SK-N-SH (cell line): ENCODE measurements around the gene HNRNPAB. TPM values are rescaled to one million over a fixed set of nuclear protein-coding genes. Genes with fewer than 3 reads are reported as not detected.
A peak's percentile ranks its signal among the peaks of the same experiment; 100 is the strongest.

ENCODE experiments used
- CTCF ChIA-PET: fragments of 300-600, 350-600 bp; formaldehyde crosslinking; extraction: SDS; loops from one replicate; lab custom pipeline; 2021; lab: Yijun Ruan, JAX
- POLR2A ChIA-PET: fragments of 350-600 bp; sonication (Branson Sonifier 250); formaldehyde crosslinking; extraction: SDS; loops from one replicate; lab custom pipeline; 2020; ENCODE audit warnings: antibody characterized with exemption, inconsistent platforms; lab: Yijun Ruan, JAX
- DNase-seq: peaks from one replicate; pipeline ENCODE4 v3.0.0; 2012
- H2AFZ ChIP-seq: fragments of 200-600 bp; sonication (generic); 2 replicates; pipeline ENCODE4 v1.8.1; 2016; ENCODE audit warnings: antibody characterized with exemption, mild to moderate bottlenecking, low read depth
- H3F3A ChIP-seq: fragments of 200-600 bp; sonication (generic); replicated peaks from 2 replicates; pipeline ENCODE3; 2016; ENCODE audit warnings: antibody characterized with exemption, mild to moderate bottlenecking; ENCODE audit not compliant: insufficient read depth
- H3K27ac ChIP-seq, 2 experiments: fragments of 200-500 bp in 1 of 2; fragments of 200-600 bp in 1 of 2; sonication (Bioruptor generic) in 1 of 2; sonication (generic), shearing (Covaris generic) in 1 of 2; 2 replicates each; pipeline versions ENCODE4 v1.5.1 to v1.6.1; 2014 to 2016; ENCODE audit warnings: low read depth in 2 of 2, inconsistent platforms in 1 of 2, low read length in 1 of 2, mild to moderate bottlenecking in 1 of 2, mixed read lengths in 1 of 2
- H3K27me3 ChIP-seq: fragments of 200-600 bp; sonication (generic), shearing (Covaris generic); 2 replicates; pipeline ENCODE4 v1.6.1; 2016; ENCODE audit warnings: mixed run types; ENCODE audit not compliant: insufficient read depth
- H3K36me3 ChIP-seq, 2 experiments: fragments of 200-500 bp in 1 of 2; fragments of 200-600 bp in 1 of 2; sonication (Bioruptor generic) in 1 of 2; sonication (generic) in 1 of 2; replicated peaks in 1 of 2; 2 replicates each; pipeline versions ENCODE3 to v1.5.1; 2014 to 2016; ENCODE audit warnings: low read length in 1 of 2, mild to moderate bottlenecking in 1 of 2; ENCODE audit not compliant: insufficient read depth in 2 of 2, control insufficient read depth in 1 of 2
- H3K4me1 ChIP-seq, 2 experiments: fragments of 200-500 bp in 1 of 2; fragments of 200-600 bp in 1 of 2; sonication (Bioruptor generic) in 1 of 2; sonication (generic), shearing (Covaris generic) in 1 of 2; 2 replicates each; pipeline versions ENCODE4 v1.5.1 to v1.6.1; 2014 to 2016; ENCODE audit warnings: low read depth in 1 of 2, low read length in 1 of 2, mixed run types in 1 of 2; ENCODE audit not compliant: insufficient read depth in 2 of 2, control insufficient read depth in 1 of 2
- H3K4me2 ChIP-seq: fragments of 200-600 bp; sonication (generic), shearing (Covaris generic); 2 replicates; pipeline ENCODE4 v1.6.1; 2017; ENCODE audit warnings: mixed run types
- H3K4me3 ChIP-seq, 2 experiments: fragments of 200-500 bp in 1 of 2; fragments of 200-600 bp in 1 of 2; sonication (Bioruptor generic) in 1 of 2; sonication (generic), shearing (Covaris generic) in 1 of 2; 2 replicates each; pipeline versions ENCODE4 v1.5.1 to v1.8.1; 2014 to 2016; ENCODE audit warnings: low read depth in 2 of 2, inconsistent platforms in 1 of 2, low read length in 1 of 2, mild to moderate bottlenecking in 1 of 2, mixed read lengths in 1 of 2, moderate library complexity in 1 of 2
- H3K79me2 ChIP-seq: fragments of 200-600 bp; sonication (generic); 2 replicates; pipeline ENCODE4 v1.8.1; 2017; ENCODE audit warnings: mild to moderate bottlenecking; ENCODE audit not compliant: insufficient read depth
- H3K9ac ChIP-seq: fragments of 200-600 bp; sonication (generic); 2 replicates; pipeline ENCODE4 v1.6.1; 2017; ENCODE audit warnings: mixed run types
- H3K9me2 ChIP-seq: fragments of 200-600 bp; sonication (generic); 2 replicates; pipeline ENCODE4 v1.6.1; 2017; ENCODE audit warnings: mixed run types
- H3K9me3 ChIP-seq: fragments of 200-600 bp; sonication (generic); 2 replicates; pipeline ENCODE4 v1.6.1; 2017; ENCODE audit warnings: mixed run types, mild to moderate bottlenecking, moderate library complexity
- H4K20me1 ChIP-seq: fragments of 200-600 bp; sonication (generic); 2 replicates; pipeline ENCODE4 v1.6.1; 2017; ENCODE audit warnings: mild to moderate bottlenecking, mixed run types; ENCODE audit not compliant: insufficient read depth
- CHD2 ChIP-seq: fragments of 150-350 bp; IDR thresholded peaks from 2 replicates; pipeline ENCODE4 v1.6.1; 2018; ENCODE audit warnings: low read length; ENCODE audit not compliant: partially characterized antibody
- CTCF ChIP-seq: fragments of 200-600 bp; sonication (generic); IDR thresholded peaks from 2 replicates; pipeline ENCODE4 v1.6.1; 2017; ENCODE audit warnings: antibody characterized with exemption, mild to moderate bottlenecking, moderate library complexity
- ELF1 ChIP-seq: IDR thresholded peaks from 2 replicates; pipeline ENCODE4 v1.4.0; 2012
- FOXJ3 ChIP-seq: sonication (generic); formaldehyde crosslinking; IDR thresholded peaks from 2 replicates; pipeline ENCODE4 v1.5.1; 2020; ENCODE audit warnings: mild to moderate bottlenecking, missing genetic modification reagents
- FOXM1 ChIP-seq: IDR thresholded peaks from 2 replicates; pipeline ENCODE4 v1.4.0; 2012; ENCODE audit warnings: low read depth, mild to moderate bottlenecking
- GABPA ChIP-seq: IDR thresholded peaks from 2 replicates; pipeline ENCODE4 v1.4.0; 2012; ENCODE audit warnings: low read depth, mild to moderate bottlenecking
- IRF3 ChIP-seq: fragments of 150-350 bp; IDR thresholded peaks from 2 replicates; pipeline ENCODE4 v1.6.1; 2016; ENCODE audit warnings: mild to moderate bottlenecking, low read depth, low read length
- MAX ChIP-seq: IDR thresholded peaks from 2 replicates; pipeline ENCODE4 v1.4.0; 2012; ENCODE audit warnings: low read depth
- MXI1 ChIP-seq: IDR thresholded peaks from 2 replicates; pipeline ENCODE4 v1.6.1; 2012; ENCODE audit warnings: mild to moderate bottlenecking, low read depth, low read length, improper control_type of control experiment
- NFIC ChIP-seq: IDR thresholded peaks from 2 replicates; pipeline ENCODE4 v1.4.0; 2012; ENCODE audit warnings: borderline replicate concordance
- NRF1 ChIP-seq: IDR thresholded peaks from 2 replicates; pipeline ENCODE4 v1.6.1; 2012; ENCODE audit warnings: low read depth, mild to moderate bottlenecking, low read length
- PBX3 ChIP-seq: IDR thresholded peaks from 2 replicates; pipeline ENCODE4; 2012
- POLR2AphosphoS5 ChIP-seq: IDR thresholded peaks from 2 replicates; pipeline ENCODE4 v1.6.1; 2012; ENCODE audit warnings: low read depth, low read length
- REST ChIP-seq: IDR thresholded peaks from 2 replicates; pipeline ENCODE4 v1.6.1; 2012; ENCODE audit warnings: mild to moderate bottlenecking, low read depth, low read length, moderate library complexity
- SIN3A ChIP-seq: IDR thresholded peaks from 2 replicates; pipeline ENCODE4 v1.6.1; 2012; ENCODE audit warnings: low read depth, mild to moderate bottlenecking, low read length, moderate library complexity, borderline replicate concordance
- SMC3 ChIP-seq: IDR thresholded peaks from 2 replicates; pipeline ENCODE4 v1.6.1; 2012; ENCODE audit warnings: low read depth, low read length, improper control_type of control experiment
- TAF1 ChIP-seq: IDR thresholded peaks from 2 replicates; pipeline ENCODE4 v1.6.1; 2012; ENCODE audit warnings: low read depth, mild to moderate bottlenecking, low read length, moderate library complexity, borderline replicate concordance
- TCF12 ChIP-seq: IDR thresholded peaks from 2 replicates; pipeline ENCODE4 v1.4.0; 2012
- YY1 ChIP-seq: IDR thresholded peaks from 2 replicates; pipeline ENCODE4 v1.4.0; 2012; ENCODE audit warnings: low read depth, mild to moderate bottlenecking
- WGBS: methylation state at CpG from one replicate; pipeline ENCODE4 v1.1.6; 2017; ENCODE audit warnings: low lambda C conversion rate; 5-methylcytosine and 5-hydroxymethylcytosine counted together
- polyA plus RNA-seq, 3 experiments: library from polyadenylated mRNA; depleted of rRNA; stranded (reverse); fragments of >200 nt; gene quantifications; 2 replicates each; pipeline ENCODE4 v1.2.3, GENCODE V29; 2012

HNRNPAB gene
- 157 and 164 TPM in 2 replicates for polyA plus RNA-seq (2012; rRNA removed)
- 179 and 207 TPM in 2 replicates for polyA plus RNA-seq (2012; cell fraction: cytosol; rRNA removed)
- 80.9 and 111 TPM in 2 replicates for polyA plus RNA-seq (2012; cell fraction: nucleus; rRNA removed)

- POLR2A ChIA-PET, result interaction anchor here (0.6 to 1.7 kb wide), 17 partner anchors 8 to 1690 kb away, joined by 3 to 12 read pairs (median 4); partner anchors contain the start of genes GMCL2, NHP2, PHYKPL and ZNF354C
- TF ChIP-seq NRF1, result peak; percentile 17; the same call in 1 of the 2 replicates
- peak; percentile 57; the same call in 1 of the 2 replicates for TF ChIP-seq YY1
- peak; percentile 84 for TF ChIP-seq IRF3
- TF ChIP-seq TCF12, result no peak
- TF ChIP-seq SMC3, result no peak
- TF ChIP-seq ELF1, result 0 out of 2 replicates have a peak, but pooled peaks have one; percentile 19
- TF ChIP-seq REST, result peak; percentile 30; the same call in 1 of the 2 replicates
- peak; percentile 87 for TF ChIP-seq MAX
- TF ChIP-seq PBX3, result peak; percentile 100
- TF ChIP-seq CTCF, result no peak
- TF ChIP-seq GABPA, result peak; percentile 8; the same call in 1 of the 2 replicates
- TF ChIP-seq POLR2AphosphoS5, result peak; percentile 100
- no peak for TF ChIP-seq FOXM1
- peak; percentile 90 for TF ChIP-seq CHD2
- TF ChIP-seq SIN3A, result peak; percentile 84
- no peak for TF ChIP-seq NFIC
- 0 out of 2 replicates have a peak, but pooled peaks have one; percentile 23 for TF ChIP-seq FOXJ3 (CRISPR knock-in tag)
- peak; percentile 97 for TF ChIP-seq MXI1
- peak; percentile 90 for TF ChIP-seq TAF1
- peak within 1 kb of the TSS; percentile 91; the same call in 1 of the 2 replicates for H2AFZ ChIP-seq
- H3K36me3 ChIP-seq, result peaks cover 34 to 36% of the 10 kb centered on the region in 2 experiments
- H3K27ac ChIP-seq, result peak within 1 kb of the TSS; percentile 70 to 76
- no peaks in the 10 kb centered on the region for H3K27me3 ChIP-seq
- H3K4me2 ChIP-seq, result peak within 1 kb of the TSS; percentile 95
- H3K9ac ChIP-seq, result peak within 1 kb of the TSS; percentile 95
- DNase-seq, result peak; percentile 99
- peaks cover 41% of the 10 kb centered on the region for H4K20me1 ChIP-seq
- CTCF ChIA-PET, result interaction anchor here (1.3 kb wide), 1 partner anchor 30 kb away, joined by 5 read pairs; no protein-coding TSS in a partner anchor
- no peaks in the 10 kb centered on the region for H3K9me2 ChIP-seq
- peak within 1 kb of the TSS; percentile 84 to 90 for H3K4me3 ChIP-seq
- peaks cover 14 to 21% of the 10 kb centered on the region in 2 experiments for H3K4me1 ChIP-seq
- peaks cover 59% of the 10 kb centered on the region for H3K79me2 ChIP-seq
- peaks cover 3% of the 10 kb centered on the region for H3F3A ChIP-seq
- H3K9me3 ChIP-seq, result no peaks in the 10 kb centered on the region
- WGBS, result 0% methylated on average over 22 of the region's 96 CpGs
These were observed at the start of gene HNRNPAB for GRCh38 chr5:178204182-178204934. TSS of gene HNRNPAB (plus strand) at chr5:178204533. CDS start at chr5:178204838, 305 bp downstream.
